Large intestine (tissue), 3 donors: ENCODE results near the gene SHISAL1. TPM values are rescaled to one million over a fixed set of nuclear protein-coding genes. Genes with fewer than 3 reads are reported as not detected.
"Not testable (repeated sequence)": the region's sequence is repeated elsewhere in the genome, so short reads cannot be mapped to it uniquely, and the experiment has no call there.

Source experiments
- DNase-seq, 2 donors: peaks; one replicate each; pipeline versions ENCODE4 v3.0.0 to v3.0.0-alpha.2; 2013
- H3K27ac ChIP-seq: one replicate; pipeline ENCODE4 v1.5.1; 2013; ENCODE audit warnings: low read length
- H3K27me3 ChIP-seq: 2 replicates; pipeline ENCODE4 v1.6.1; 2013; ENCODE audit warnings: low read length; ENCODE audit not compliant: control insufficient read depth, insufficient read depth
- H3K36me3 ChIP-seq: 2 replicates; pipeline ENCODE4 v1.6.1; 2013; ENCODE audit warnings: low read length; ENCODE audit not compliant: control insufficient read depth, insufficient read depth
- H3K4me1 ChIP-seq: one replicate; pipeline ENCODE4 v1.6.1; 2013; ENCODE audit warnings: low read length; ENCODE audit not compliant: control insufficient read depth, insufficient read depth
- H3K4me3 ChIP-seq: one replicate; pipeline ENCODE4 v1.5.1; 2013; ENCODE audit warnings: low read length
- H3K9me3 ChIP-seq: one replicate; pipeline ENCODE4 v1.6.1; 2013; ENCODE audit warnings: mild to moderate bottlenecking, low read depth, low read length, moderate library complexity; ENCODE audit not compliant: control insufficient read depth
- WGBS: methylation state at CpG from one replicate; pipeline ENCODE4 v1.1.5; 2013; ENCODE audit warnings: low lambda C conversion rate; ENCODE audit not compliant: insufficient coverage; 5-methylcytosine and 5-hydroxymethylcytosine counted together
- polyA plus RNA-seq: library from polyadenylated mRNA; unstranded; fragments of 120-200 nt; gene quantifications from one replicate; pipeline ENCODE4 v1.2.1, GENCODE V29; 2013

The SHISAL1 gene
- polyA plus RNA-seq, 1 donor, result 1.9 TPM

- Histone ChIP-seq H3K27ac (no peak overlapping the region), H3K4me3 (no peak overlapping the region), H3K4me1 (no peaks in the 10 kb centered on the region), H3K9me3 (no peaks in the 10 kb centered on the region), H3K27me3 (no peaks in the 10 kb centered on the region), H3K36me3 (no peaks in the 10 kb centered on the region)
- DNase-seq, result no peak
- WGBS, result no CpG with 5 or more reads among the region's 8 CpGs
Observed at GRCh38 chr22:44246615-44247326, 66.0 kb downstream of the SHISAL1 start.

GRCh38 chr22:44245867-44246266, 66.9 kb downstream of the SHISAL1 start:
- no peaks in the 10 kb centered on the region for H3K36me3 ChIP-seq
- no peak overlapping the region for H3K4me3 ChIP-seq
- H3K27ac ChIP-seq, result no peak overlapping the region
- no peaks in the 10 kb centered on the region for H3K27me3 ChIP-seq
- H3K4me1 ChIP-seq, result no peaks in the 10 kb centered on the region
- no peaks in the 10 kb centered on the region for H3K9me3 ChIP-seq
- no CpG with 5 or more reads among the region's 8 CpGs for WGBS
- DNase-seq, result no peak

- Histone ChIP-seq H3K36me3 (no peaks in the 10 kb centered on the region), H3K27me3 (no peaks in the 10 kb centered on the region), H3K9me3 (no peaks in the 10 kb centered on the region), H3K4me3 (no peak overlapping the region), H3K27ac (no peak overlapping the region), H3K4me1 (no peaks in the 10 kb centered on the region)
- no CpG with 5 or more reads among the region's 7 CpGs for WGBS
- DNase-seq, result no peak
Observed at GRCh38 chr22:44245438-44245837, 67.3 kb downstream of the SHISAL1 start.

- H3K4me3 ChIP-seq, result no peak overlapping the region
- DNase-seq, result no peak
- H3K9me3 ChIP-seq, result no peaks in the 10 kb centered on the region
- no peaks in the 10 kb centered on the region for H3K36me3 ChIP-seq
- H3K4me1 ChIP-seq, result no peaks in the 10 kb centered on the region
- WGBS, result no CpG with 5 or more reads among the region's 9 CpGs
- no peaks in the 10 kb centered on the region for H3K27me3 ChIP-seq
- H3K27ac ChIP-seq, result no peak overlapping the region
Observed at GRCh38 chr22:44244265-44244822, 68.4 kb downstream of the SHISAL1 start.

GRCh38 chr22:44243761-44244160, 69.0 kb downstream of the SHISAL1 start:
- WGBS, result 93% methylated on average over 2 of the region's 8 CpGs
- no peak for DNase-seq

GRCh38 chr22:44242946-44243724, 69.6 kb downstream of the SHISAL1 start:
- Histone ChIP-seq H3K27ac (no peak overlapping the region), H3K4me3 (no peak overlapping the region), H3K4me1 (no peaks in the 10 kb centered on the region), H3K27me3 (no peaks in the 10 kb centered on the region), H3K9me3 (no peaks in the 10 kb centered on the region), H3K36me3 (no peaks in the 10 kb centered on the region)
- DNase-seq, result no peak
- WGBS, result no CpG with 5 or more reads among the region's 17 CpGs

More at GRCh38 chr22:44243761-44244160, 69.0 kb downstream of the SHISAL1 start:
- no peaks in the 10 kb centered on the region for H3K36me3 ChIP-seq
- no peaks in the 10 kb centered on the region for H3K9me3 ChIP-seq
- H3K4me1 ChIP-seq, result no peaks in the 10 kb centered on the region
- H3K27me3 ChIP-seq, result no peaks in the 10 kb centered on the region
- H3K27ac ChIP-seq, result no peak overlapping the region
- H3K4me3 ChIP-seq, result no peak overlapping the region

GRCh38 chr22:44241121-44241520, 71.6 kb downstream of the SHISAL1 start:
- H3K9me3 ChIP-seq, H3K27me3 ChIP-seq, DNase-seq, H3K36me3 ChIP-seq, H3K27ac ChIP-seq, H3K4me3 ChIP-seq, H3K4me1 ChIP-seq: not testable (repeated sequence)
- WGBS, result no CpG with 5 or more reads among the region's 3 CpGs

GRCh38 chr22:44237290-44237689, 75.5 kb downstream of the SHISAL1 start:
- Histone ChIP-seq H3K4me3 (no peak overlapping the region), H3K9me3 (no peaks in the 10 kb centered on the region)
- no peak for DNase-seq

GRCh38 chr22:44234372-44234771, 78.4 kb downstream of the SHISAL1 start:
- not testable (repeated sequence) for H3K9me3 ChIP-seq, DNase-seq, H3K36me3 ChIP-seq, H3K27ac ChIP-seq, H3K4me3 ChIP-seq, H3K4me1 ChIP-seq, H3K27me3 ChIP-seq
- 83% methylated on average over 2 of the region's 12 CpGs for WGBS

More at GRCh38 chr22:44237290-44237689, 75.5 kb downstream of the SHISAL1 start:
- Histone ChIP-seq H3K36me3 (no peaks in the 10 kb centered on the region), H3K4me1 (no peaks in the 10 kb centered on the region), H3K27ac (no peak overlapping the region), H3K27me3 (no peaks in the 10 kb centered on the region)

GRCh38 chr22:44231233-44231632, 81.5 kb downstream of the SHISAL1 start:
- no peak for DNase-seq
- Histone ChIP-seq H3K27ac (no peak overlapping the region), H3K4me1 (no peaks in the 10 kb centered on the region), H3K9me3 (no peaks in the 10 kb centered on the region), H3K36me3 (no peaks in the 10 kb centered on the region), H3K27me3 (no peaks in the 10 kb centered on the region), H3K4me3 (no peak overlapping the region)
- no CpG with 5 or more reads among the region's 4 CpGs for WGBS
